ENCODE results near the gene TSHZ1. TPM values are rescaled to one million over a fixed set of nuclear protein-coding genes. Genes with fewer than 3 reads are reported as not detected.

Gene TSHZ1
- total RNA-seq, 4 donors from 2014 or later, result 22.3 to 41.7 (median 33.8) TPM

- H3K9me3 ChIP-seq, result no peaks in the 10 kb centered on the region
These were observed 61.4 kb downstream of the TSHZ1 start for GRCh38 chr18:75271952-75272351.

GRCh38 chr18:75273817-75274216 lies 63.2 kb downstream of the TSHZ1 start:
- no peak overlapping the region for H3K4me3 ChIP-seq
- no peak for ATAC-seq
- H3K27ac ChIP-seq, result no peak overlapping the region
- no peaks in the 10 kb centered on the region for H3K27me3 ChIP-seq
- H3K36me3 ChIP-seq, result no peaks in the 10 kb centered on the region
- TF ChIP-seq EP300 (IDR thresholded peaks at IDR 0.05) (no peak), POLR2A (IDR thresholded peaks at IDR 0.05) (no peak), POLR2AphosphoS5 (IDR thresholded peaks at IDR 0.05) (no peak)
- TF ChIP-seq, protein P1, sequence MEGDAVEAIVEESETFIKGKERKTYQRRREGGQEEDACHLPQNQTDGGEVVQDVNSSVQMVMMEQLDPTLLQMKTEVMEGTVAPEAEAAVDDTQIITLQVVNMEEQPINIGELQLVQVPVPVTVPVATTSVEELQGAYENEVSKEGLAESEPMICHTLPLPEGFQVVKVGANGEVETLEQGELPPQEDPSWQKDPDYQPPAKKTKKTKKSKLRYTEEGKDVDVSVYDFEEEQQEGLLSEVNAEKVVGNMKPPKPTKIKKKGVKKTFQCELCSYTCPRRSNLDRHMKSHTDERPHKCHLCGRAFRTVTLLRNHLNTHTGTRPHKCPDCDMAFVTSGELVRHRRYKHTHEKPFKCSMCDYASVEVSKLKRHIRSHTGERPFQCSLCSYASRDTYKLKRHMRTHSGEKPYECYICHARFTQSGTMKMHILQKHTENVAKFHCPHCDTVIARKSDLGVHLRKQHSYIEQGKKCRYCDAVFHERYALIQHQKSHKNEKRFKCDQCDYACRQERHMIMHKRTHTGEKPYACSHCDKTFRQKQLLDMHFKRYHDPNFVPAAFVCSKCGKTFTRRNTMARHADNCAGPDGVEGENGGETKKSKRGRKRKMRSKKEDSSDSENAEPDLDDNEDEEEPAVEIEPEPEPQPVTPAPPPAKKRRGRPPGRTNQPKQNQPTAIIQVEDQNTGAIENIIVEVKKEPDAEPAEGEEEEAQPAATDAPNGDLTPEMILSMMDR (IDR thresholded peaks at IDR 0.05), result no peak
- WGBS, 2 donors (ENCODE audit: low coverage in 1 of 2), result 93 to 99% methylated on average over 3 to 13 of the region's 15 CpGs
- H3K9me3 ChIP-seq, result no peaks in the 10 kb centered on the region
- peaks cover 0 to 9% (median 0%) of the 10 kb centered on the region in 3 donors for H3K4me1 ChIP-seq

More at GRCh38 chr18:75271952-75272351, 61.4 kb downstream of the TSHZ1 start:
- TF ChIP-seq, protein P1 (IDR thresholded peaks at IDR 0.05), result no peak
- Histone ChIP-seq H3K27me3 (no peaks in the 10 kb centered on the region), H3K36me3 (no peaks in the 10 kb centered on the region), H3K27ac (no peak overlapping the region), H3K4me1 (peaks cover 0 to 12% (median 0%) of the 10 kb centered on the region in 3 donors), H3K4me3 (no peak overlapping the region)
- ATAC-seq, result no peak
- 83 to 88% methylated on average over 1 to 11 of the region's 11 CpGs for WGBS, 2 donors (ENCODE audit: low coverage in 1 of 2)

GRCh38 chr18:75275226-75275625 lies 64.6 kb downstream of the TSHZ1 start:
- H3K27ac ChIP-seq, result no peak overlapping the region
- H3K4me1 ChIP-seq, result peaks cover 0 to 10% (median 4%) of the 10 kb centered on the region in 3 donors
- TF ChIP-seq, protein P1 (IDR thresholded peaks at IDR 0.05), result no peak
- TF ChIP-seq POLR2AphosphoS5 (IDR thresholded peaks at IDR 0.05), result no peak
- no peak for TF ChIP-seq EP300 (IDR thresholded peaks at IDR 0.05)
- TF ChIP-seq POLR2A (IDR thresholded peaks at IDR 0.05), result no peak
- no peaks in the 10 kb centered on the region for H3K9me3 ChIP-seq
- no peaks in the 10 kb centered on the region for H3K36me3 ChIP-seq
- no peak for ATAC-seq
- no peak overlapping the region for H3K4me3 ChIP-seq
- H3K27me3 ChIP-seq, result no peaks in the 10 kb centered on the region
- WGBS, 2 donors (ENCODE audit: low coverage in 1 of 2), result 86% methylated on average over 8 of the region's 8 CpGs; no CpG with 5 or more reads in 1 of the 2 donors

GRCh38 chr18:75276818-75277609 lies 66.4 kb downstream of the TSHZ1 start:
- no peak overlapping the region for H3K4me3 ChIP-seq
- H3K4me1 ChIP-seq, result peaks cover 0 to 10% (median 4%) of the 10 kb centered on the region in 3 donors
- H3K9me3 ChIP-seq, result no peaks in the 10 kb centered on the region
- H3K27me3 ChIP-seq, result no peaks in the 10 kb centered on the region
- WGBS, 2 donors (ENCODE audit: low coverage in 1 of 2), result 77 to 89% methylated on average over 8 to 9 of the region's 16 CpGs
- ATAC-seq, result no peak
- no peak overlapping the region for H3K27ac ChIP-seq
- no peaks in the 10 kb centered on the region for H3K36me3 ChIP-seq
- TF ChIP-seq POLR2A (IDR thresholded peaks at IDR 0.05), result no peak
- TF ChIP-seq POLR2AphosphoS5 (IDR thresholded peaks at IDR 0.05), result no peak
- no peak for TF ChIP-seq EP300 (IDR thresholded peaks at IDR 0.05)

DNA sequence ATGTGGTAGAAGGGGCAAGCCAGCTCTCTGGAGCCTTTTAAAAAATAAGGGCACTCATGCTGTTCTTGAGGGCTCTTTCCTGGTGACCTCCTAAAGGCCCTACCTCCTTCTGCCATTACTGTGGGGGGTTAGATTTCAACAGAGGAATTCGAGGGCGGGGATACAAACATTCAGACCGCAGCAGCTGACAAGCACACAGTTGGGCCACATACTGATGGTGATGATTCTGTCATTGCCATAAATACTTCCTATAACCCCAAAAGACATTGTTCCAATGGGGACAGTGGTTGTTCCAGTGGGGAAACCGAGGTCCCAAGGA lies 67.0 kb downstream of the TSHZ1 start:
- 100% methylated on average over 2 to 4 of the region's 4 CpGs for WGBS, 2 donors (ENCODE audit: low coverage in 1 of 2)
- H3K4me1 ChIP-seq, result peaks cover 0 to 10% (median 4%) of the 10 kb centered on the region in 3 donors
- no peaks in the 10 kb centered on the region for H3K27me3 ChIP-seq
- no peaks in the 10 kb centered on the region for H3K36me3 ChIP-seq
- no peak overlapping the region for H3K4me3 ChIP-seq
- ATAC-seq, result no peak
- TF ChIP-seq, protein P1 (IDR thresholded peaks at IDR 0.05), result no peak
- no peak for TF ChIP-seq POLR2AphosphoS5 (IDR thresholded peaks at IDR 0.05)
- TF ChIP-seq EP300 (IDR thresholded peaks at IDR 0.05), result no peak
- TF ChIP-seq POLR2A (IDR thresholded peaks at IDR 0.05), result no peak
- no peaks in the 10 kb centered on the region for H3K9me3 ChIP-seq
- H3K27ac ChIP-seq, result no peak overlapping the region

Measured in gastroesophageal sphincter (tissue), 4 donors.